ENCODE data around the gene TMC4. TPM values are rescaled to one million over a fixed set of nuclear protein-coding genes. Genes with fewer than 3 reads are reported as not detected.

Gene TMC4
- total and polyA plus RNA-seq, 10 donors = 0.12 to 4.0 (median 0.77) TPM; not detected in 2

GRCh38 chr19:54165222-54165621, 7.7 kb downstream of the TMC4 start:
- H3K9me3 ChIP-seq = no peaks in the 10 kb centered on the region
- H3K4me3 ChIP-seq = no peak overlapping the region
- intact Hi-C loops (cut with DNase I; ENCODE audit: low total_unique reads) = loop anchor here (5.0 kb wide), 1 partner anchor 67 kb away; no protein-coding TSS in a partner anchor
- no peak overlapping the region for H3K27ac ChIP-seq
- no peaks in the 10 kb centered on the region for H3K36me3 ChIP-seq
- H3K4me1 ChIP-seq = peaks cover 19 to 62% (median 48%) of the 10 kb centered on the region in 6 donors
- DNase-seq = no peak
- TF ChIP-seq POLR2A (IDR thresholded peaks at IDR 0.05) (no peak), CTCF (IDR thresholded peaks at IDR 0.05 in 8 of 11, conservative IDR thresholded peaks at IDR 0.05 in 3 of 11) (no peak), POLR2AphosphoS5 (IDR thresholded peaks at IDR 0.05) (no peak)
- peaks cover 0 to 31% (median 10%) of the 10 kb centered on the region in 7 donors for H3K27me3 ChIP-seq (replicated peaks in 1 of 7)
- WGBS, 5 donors = 92 to 94% (median 93%) methylated on average over 25 of the region's 25 CpGs

- WGBS, 5 donors = 11 to 16% (median 14%) methylated on average over 28 to 37 of the region's 37 CpGs
- H3K27ac ChIP-seq = peak overlapping the region in 1 of 8 donors; percentile 9
- intact Hi-C loops (cut with DNase I; ENCODE audit: low total_unique reads) = loop anchor here (5.0 kb wide), 1 partner anchor 68 kb away; no protein-coding TSS in a partner anchor
- H3K27me3 ChIP-seq (replicated peaks in 1 of 7) = peaks cover 0 to 31% (median 10%) of the 10 kb centered on the region in 7 donors
- no peak for DNase-seq
- H3K36me3 ChIP-seq = no peaks in the 10 kb centered on the region
- H3K9me3 ChIP-seq = no peaks in the 10 kb centered on the region
- no peak for TF ChIP-seq POLR2A (IDR thresholded peaks at IDR 0.05)
- TF ChIP-seq CTCF (IDR thresholded peaks at IDR 0.05 in 8 of 11, conservative IDR thresholded peaks at IDR 0.05 in 3 of 11) = no peak
- TF ChIP-seq POLR2AphosphoS5 (IDR thresholded peaks at IDR 0.05) = peak in 2 of 3 donors; percentile 14 to 64
- H3K4me1 ChIP-seq = peaks cover 20 to 65% (median 51%) of the 10 kb centered on the region in 6 donors
- peak overlapping the region in 1 of 8 donors; percentile 60 for H3K4me3 ChIP-seq
Measured at GRCh38 chr19:54164369-54165068, 8.4 kb downstream of the TMC4 start.

DNA sequence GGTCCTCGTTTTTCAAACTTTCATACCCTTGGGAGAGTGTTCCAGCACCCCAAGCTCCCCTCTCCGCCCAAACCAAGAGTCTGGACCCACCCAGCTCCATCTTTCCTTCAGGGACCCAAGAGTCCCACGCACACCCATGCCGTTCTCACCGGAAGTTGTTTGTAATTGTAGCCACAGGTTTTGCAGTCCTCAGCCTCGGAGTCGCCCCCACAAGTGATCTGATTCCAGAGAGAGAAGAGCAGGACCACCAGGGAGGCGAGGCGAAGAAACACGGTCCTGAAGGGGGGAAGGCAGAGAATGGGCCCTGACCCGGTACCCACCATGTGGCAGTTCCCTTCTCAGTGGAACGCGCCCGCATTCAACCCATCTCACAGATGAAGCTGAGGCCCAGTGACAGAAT, 10.1 kb downstream of the TMC4 start:
- peaks cover 24 to 66% (median 58%) of the 10 kb centered on the region in 6 donors for H3K4me1 ChIP-seq
- 67 to 76% (median 75%) methylated on average over 14 of the region's 14 CpGs for WGBS, 5 donors
- no peak for DNase-seq
- peaks cover 0 to 27% (median 6%) of the 10 kb centered on the region in 7 donors for H3K27me3 ChIP-seq (replicated peaks in 1 of 7)
- intact Hi-C loops (cut with DNase I; ENCODE audit: low total_unique reads) = no loop called here
- peak overlapping the region in 6 of 8 donors; percentile 38 to 82 (median 77) for H3K27ac ChIP-seq
- no peaks in the 10 kb centered on the region for H3K9me3 ChIP-seq
- TF ChIP-seq CTCF (IDR thresholded peaks at IDR 0.05 in 8 of 11, conservative IDR thresholded peaks at IDR 0.05 in 3 of 11) = no peak
- peaks cover 0 to 6% (median 3%) of the 10 kb centered on the region in 6 donors for H3K36me3 ChIP-seq
- H3K4me3 ChIP-seq = peak overlapping the region in 7 of 8 donors; percentile 32 to 75 (median 55)

DNA sequence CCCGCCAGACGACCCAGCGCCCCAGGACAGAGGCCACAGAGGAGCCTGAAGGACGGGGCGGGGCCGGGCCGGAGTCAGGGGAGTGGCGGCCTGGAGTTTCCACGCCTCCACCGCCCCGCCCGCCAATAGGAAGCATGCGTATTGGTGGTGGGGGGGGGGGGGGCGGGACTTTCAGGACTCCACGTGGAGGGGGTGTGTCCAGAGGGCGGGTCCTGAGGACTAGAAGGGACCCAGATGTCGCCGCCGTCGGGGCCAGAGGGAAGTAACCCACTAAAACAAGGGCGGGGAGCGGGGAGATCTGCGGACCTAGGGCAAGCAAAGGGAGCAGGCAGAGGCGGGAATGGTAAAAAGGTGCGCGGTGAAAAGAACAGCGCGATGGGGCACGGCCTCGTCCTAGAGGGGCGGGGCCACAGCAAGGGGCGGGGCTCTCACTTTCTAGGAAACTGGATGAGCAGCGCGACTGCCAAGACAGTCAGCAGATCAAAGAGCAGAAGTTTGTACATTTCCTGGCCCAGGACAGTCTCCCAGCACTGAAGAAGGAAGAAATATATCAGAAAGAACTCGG, 10.6 kb downstream of the TMC4 start:
- 1 to 4% (median 2%) methylated on average over 22 to 35 of the region's 35 CpGs for WGBS, 5 donors
- DNase-seq = peak; percentile 94
- Histone ChIP-seq H3K27me3 (replicated peaks in 1 of 7) (peaks cover 0 to 26% (median 6%) of the 10 kb centered on the region in 7 donors), H3K4me1 (peaks cover 24 to 72% (median 63%) of the 10 kb centered on the region in 6 donors), H3K9me3 (no peaks in the 10 kb centered on the region), H3K36me3 (peaks cover 0 to 11% (median 9%) of the 10 kb centered on the region in 6 donors), H3K27ac (peak overlapping the region in 6 of 8 donors; percentile 38 to 82 (median 77)), H3K4me3 (peak overlapping the region in 7 of 8 donors; percentile 32 to 75 (median 55))
- TF ChIP-seq CTCF (IDR thresholded peaks at IDR 0.05 in 8 of 11, conservative IDR thresholded peaks at IDR 0.05 in 3 of 11) (no peak), POLR2AphosphoS5 (IDR thresholded peaks at IDR 0.05) (peak; percentile 21 to 56 (median 48))
- intact Hi-C loops (cut with DNase I; ENCODE audit: low total_unique reads) = no loop called here
